RPMI7951 (cell line): ENCODE measurements around the gene COG5. TPM values are rescaled to one million over a fixed set of nuclear protein-coding genes. Genes with fewer than 3 reads are reported as not detected.

Experiments used
- DNase-seq: peaks from one replicate; pipeline ENCODE4 v3.0.0-alpha.2; 2012; ENCODE audit warnings: low read depth
- total RNA-seq: library from RNA; depleted of rRNA; stranded (reverse); fragments of >200 nt; shearing (Covaris generic); gene quantifications from 2 replicates; pipeline ENCODE4 v1.2.3, GENCODE V29; 2014

COG5 gene
- total RNA-seq, 1 experiment from 2014 or later = 21.5 TPM

DNA sequence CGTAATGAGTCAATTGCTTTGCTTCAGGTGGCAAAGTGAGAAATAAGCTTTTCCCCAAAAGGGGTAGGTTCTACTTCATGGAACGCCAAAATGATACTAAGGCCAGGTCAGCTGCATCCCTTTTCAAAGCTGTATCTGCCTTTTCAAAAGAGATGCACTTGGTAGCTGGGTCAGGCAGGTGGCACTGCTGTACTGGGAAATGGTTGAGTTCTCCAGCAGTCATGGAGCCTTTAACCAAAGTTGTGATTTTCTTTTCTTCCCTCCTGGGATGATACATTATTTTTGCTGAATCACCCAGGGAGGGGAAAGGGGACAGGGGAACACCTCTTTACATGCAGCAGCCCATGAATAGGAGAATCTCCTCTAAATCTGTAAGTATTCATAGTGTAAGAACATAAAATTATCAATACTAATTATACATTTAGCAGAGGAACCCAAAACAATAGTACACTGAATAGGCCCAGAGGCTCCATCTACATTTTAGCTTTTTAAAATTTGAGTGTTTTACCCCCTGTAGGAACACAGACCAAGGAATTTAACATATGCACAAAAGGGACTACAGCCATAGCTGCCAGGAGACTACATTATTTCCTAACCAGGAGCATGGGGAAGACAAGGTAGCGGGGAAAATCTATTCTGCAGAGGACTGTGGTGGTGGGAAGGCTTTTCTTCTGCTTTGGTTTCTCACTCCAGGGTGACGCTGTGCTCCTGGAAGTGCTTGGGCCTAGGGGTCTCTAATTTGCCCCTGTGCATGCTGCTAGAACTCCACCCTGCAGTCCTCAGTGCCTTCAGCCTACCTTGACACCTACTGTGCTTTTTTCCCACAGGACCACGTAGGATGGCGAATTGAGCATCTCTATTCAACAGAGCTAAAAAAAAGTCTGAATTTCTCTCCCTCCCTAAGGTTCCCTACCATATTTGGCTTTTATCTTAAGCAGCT, 100.3 kb downstream of the COG5 start:
- DNase-seq = peak; percentile 69

DNA sequence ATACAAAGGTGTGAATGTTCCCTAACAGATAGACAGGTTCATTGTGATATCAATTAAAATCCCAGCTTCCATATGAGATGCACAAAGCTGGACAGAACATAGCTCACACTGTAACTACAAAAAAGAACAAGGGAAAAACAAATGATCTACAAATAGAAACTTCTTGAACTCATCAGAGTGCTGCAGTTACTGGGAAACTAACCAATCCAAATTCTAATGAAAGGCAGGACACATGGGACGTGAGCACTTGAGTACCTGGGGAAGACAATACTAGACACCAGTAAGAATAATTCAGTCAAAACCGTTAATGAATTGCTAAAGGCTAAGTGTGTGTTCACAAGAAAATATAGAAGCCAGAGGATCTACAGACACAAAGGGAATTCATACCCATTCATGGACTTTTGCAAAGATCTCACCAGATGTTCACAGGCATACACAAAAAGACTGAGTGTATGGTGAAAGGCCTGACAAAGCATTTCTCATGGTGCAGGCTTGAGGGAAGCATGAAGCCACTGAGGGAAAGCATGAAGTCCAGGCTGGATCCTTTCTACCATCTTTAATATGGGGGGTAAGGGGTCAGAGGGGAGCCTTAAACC, 101.7 kb downstream of the COG5 start:
- DNase-seq = no peak

- DNase-seq = no peak
Observed at GRCh38 chr7:107453388-107453787, 110.3 kb downstream of the COG5 start.

- no peak for DNase-seq
Observed at GRCh38 chr7:107450970-107451369, 112.8 kb downstream of the COG5 start.

- DNase-seq = peak; percentile 20
Observed at GRCh38 chr7:107446988-107447387, 116.7 kb downstream of the COG5 start.

DNA sequence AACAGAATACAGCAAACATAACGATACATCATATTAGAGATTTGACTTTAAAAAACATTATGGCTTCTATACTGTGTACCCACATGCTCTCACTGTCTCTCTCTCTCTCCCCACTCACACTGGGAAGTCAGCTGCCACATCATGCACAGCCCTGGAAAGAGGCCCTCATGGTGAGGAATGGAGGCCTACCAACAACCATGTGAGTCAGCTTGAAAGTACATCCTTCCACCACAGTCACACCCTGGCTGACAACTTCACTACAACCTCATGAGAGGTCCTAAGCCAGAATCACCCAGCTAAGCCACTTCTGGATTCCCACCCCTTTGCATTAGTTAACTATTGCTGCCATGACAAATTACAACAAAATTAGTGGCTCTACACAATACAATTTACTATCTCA, 117.2 kb downstream of the COG5 start:
- DNase-seq = peak; percentile 49

GRCh38 chr7:107442678-107443077, 121.0 kb downstream of the COG5 start:
- no peak for DNase-seq

DNA sequence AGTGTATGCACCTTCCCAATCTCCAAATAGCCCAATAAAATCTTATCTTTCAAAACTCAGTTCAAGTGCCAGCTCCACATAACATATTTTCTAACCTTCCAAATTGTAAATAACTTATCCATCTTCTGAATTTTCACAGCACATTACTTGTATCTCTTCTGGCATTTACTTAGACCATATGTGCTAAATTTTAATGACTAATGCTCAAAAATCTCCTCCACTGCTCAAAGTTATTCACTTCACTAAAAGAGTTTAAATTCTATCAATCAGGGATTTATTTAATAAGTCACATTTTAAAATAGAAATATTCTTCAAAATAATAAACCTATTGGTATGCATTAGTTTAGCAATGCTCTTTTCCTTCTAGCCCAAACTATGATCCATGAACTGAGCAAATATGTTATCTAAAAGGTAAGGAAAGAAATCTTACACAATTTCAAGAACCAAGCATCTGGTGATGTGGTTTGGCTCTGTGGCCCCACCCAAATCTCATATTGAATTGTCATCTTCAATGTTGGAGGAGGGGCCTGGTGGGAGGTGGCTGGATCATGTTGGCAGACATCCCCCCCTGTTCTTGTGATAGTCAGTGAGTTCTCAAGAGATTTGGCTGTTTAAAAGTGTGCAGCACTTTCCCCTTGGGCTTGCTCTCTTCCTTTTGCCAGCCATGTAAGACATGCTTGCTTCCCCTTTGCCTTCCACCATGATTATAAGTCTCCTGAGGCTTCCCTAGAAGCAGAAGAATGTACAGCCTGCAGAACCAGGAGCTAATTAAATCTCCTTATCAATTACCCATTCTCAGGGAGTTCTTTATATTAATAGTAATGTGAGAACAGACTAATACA, 121.9 kb downstream of the COG5 start:
- no peak for DNase-seq

GRCh38 chr7:107439025-107439424, 124.7 kb downstream of the COG5 start:
- DNase-seq = no peak

- DNase-seq = no peak
Observed at GRCh38 chr7:107435749-107436148, 128.0 kb downstream of the COG5 start.

DNA sequence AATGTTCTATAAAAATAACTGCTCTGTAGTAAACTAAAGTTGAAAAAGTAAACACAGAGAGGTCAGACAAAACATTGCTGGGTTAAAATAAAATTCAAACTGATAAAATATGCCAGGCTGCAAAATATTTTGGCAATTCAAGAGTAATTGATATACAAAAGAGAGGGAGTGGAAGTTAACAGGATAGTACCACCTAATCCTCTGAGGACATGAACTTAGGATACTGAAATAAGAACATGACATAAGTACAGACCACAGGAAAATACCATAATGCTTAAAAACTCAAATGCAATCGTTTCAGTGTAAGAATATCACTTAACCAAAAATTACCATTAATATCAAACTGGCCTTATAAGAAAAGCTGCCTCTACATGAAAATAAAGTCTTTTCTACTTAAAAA, 131.5 kb downstream of the COG5 start:
- no peak for DNase-seq

DNA sequence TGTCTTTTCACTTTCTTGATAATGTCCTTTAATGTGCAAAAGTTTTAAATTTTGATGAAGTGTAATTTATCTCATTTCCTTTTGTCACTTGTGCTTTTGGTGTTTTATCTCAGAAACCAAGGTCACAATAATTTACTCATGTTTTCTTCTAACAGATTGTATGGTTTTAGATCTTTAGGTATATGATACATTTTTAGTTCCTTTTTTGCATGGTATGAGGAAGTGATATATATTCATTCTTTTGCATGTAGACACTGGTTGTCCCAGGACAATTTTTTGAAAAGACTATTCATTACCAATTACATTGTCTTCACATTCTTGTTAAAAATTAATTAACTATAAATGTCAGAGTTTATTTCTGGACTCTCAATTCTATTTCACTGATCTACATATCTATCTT, 133.7 kb downstream of the COG5 start:
- no peak for DNase-seq

- DNase-seq = no peak
Observed at GRCh38 chr7:107428642-107429041, 135.1 kb downstream of the COG5 start.

GRCh38 chr7:107427462-107427861, 136.3 kb downstream of the COG5 start:
- DNase-seq = no peak

- no peak for DNase-seq
Observed at GRCh38 chr7:107414198-107414597, 149.5 kb downstream of the COG5 start.

GRCh38 chr7:107408349-107408748, 155.4 kb downstream of the COG5 start:
- DNase-seq = no peak

DNA sequence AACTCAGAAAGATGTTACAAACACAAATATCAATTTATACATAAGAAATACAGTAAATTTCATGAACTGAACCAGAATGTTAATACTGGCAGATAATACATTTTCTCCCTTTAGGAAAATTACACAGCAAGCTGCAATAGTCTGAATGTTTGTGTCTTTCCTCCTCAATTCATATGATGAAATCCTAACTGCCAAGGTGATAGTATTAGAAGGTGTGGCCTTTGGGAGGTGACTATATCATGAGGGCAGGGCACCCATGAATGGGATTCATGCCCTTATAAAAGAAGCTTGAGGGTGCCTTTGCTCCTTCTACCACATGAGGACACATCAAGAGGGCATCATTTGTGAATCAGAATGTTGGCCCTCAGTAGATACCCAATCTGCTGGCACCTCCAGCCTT, 158.2 kb downstream of the COG5 start:
- no peak for DNase-seq

- no peak for DNase-seq
Observed at GRCh38 chr7:107404740-107405537, 158.8 kb downstream of the COG5 start.

GRCh38 chr7:107398161-107398560, 165.6 kb downstream of the COG5 start:
- DNase-seq = no peak

GRCh38 chr7:107396990-107397389, 166.7 kb downstream of the COG5 start:
- DNase-seq = no peak

- DNase-seq = no peak
Observed at GRCh38 chr7:107396081-107396480, 167.6 kb downstream of the COG5 start.

- no peak for DNase-seq
Observed at GRCh38 chr7:107394831-107395230, 168.9 kb downstream of the COG5 start.
